ENCODE results near the gene CELA3A.
"Not testable (repeated sequence)": the region's sequence is repeated elsewhere in the genome, so short reads cannot be mapped to it uniquely, and the experiment has no call there.

Gene CELA3A

GRCh38 chr1:22006736-22007135, 5.3 kb downstream of the CELA3A start:
- not testable (repeated sequence) for H3F3A ChIP-seq (ENCODE audit: insufficient read depth); H3K9me2 ChIP-seq (replicated peaks; ENCODE audit: insufficient read depth, low read length); H3K79me2 ChIP-seq (ENCODE audit: insufficient read depth, low read length); H4K20me1 ChIP-seq (ENCODE audit: low read depth, low read length); H3K4me2 ChIP-seq (ENCODE audit: low read depth, low read length, poor library complexity, severe bottlenecking); H3K27me3 ChIP-seq (ENCODE audit: low read length); H2AFZ ChIP-seq (ENCODE audit: low read depth, low read length, severe bottlenecking); H3K9me3 ChIP-seq (ENCODE audit: insufficient read depth, low read length); H3K36me3 ChIP-seq (ENCODE audit: low read length); H3K4me3 ChIP-seq (ENCODE audit: insufficient read depth, low read length, poor library complexity, severe bottlenecking); H3K9ac ChIP-seq (ENCODE audit: low read length); H3K27ac ChIP-seq (ENCODE audit: low read depth, low read length)

DNA sequence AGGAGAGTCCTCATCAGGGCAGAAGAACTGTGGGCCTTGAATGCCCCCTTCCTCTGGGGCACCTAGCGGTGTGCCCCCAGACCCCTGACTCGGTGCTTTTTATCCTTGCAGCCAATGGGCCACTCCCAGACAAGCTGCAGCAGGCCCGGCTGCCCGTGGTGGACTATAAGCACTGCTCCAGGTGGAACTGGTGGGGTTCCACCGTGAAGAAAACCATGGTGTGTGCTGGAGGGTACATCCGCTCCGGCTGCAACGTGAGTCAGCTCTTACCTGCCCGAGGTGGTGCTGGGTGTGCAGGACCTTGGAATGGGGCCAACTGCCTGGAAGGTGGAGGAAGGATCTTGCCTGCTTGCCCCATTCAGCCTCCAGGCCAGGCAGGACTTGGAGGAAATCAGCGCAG, 5.8 kb downstream of the CELA3A start:
- H4K20me1 ChIP-seq (ENCODE audit: low read depth, low read length) = not testable (repeated sequence)

GRCh38 chr1:22009566-22009965, 8.1 kb downstream of the CELA3A start:
- H3K9me3 ChIP-seq (ENCODE audit: insufficient read depth, low read length) = not testable (repeated sequence)

More for the DNA sequence above, 5.8 kb downstream of the CELA3A start:
- H3K9me2 ChIP-seq (replicated peaks; ENCODE audit: insufficient read depth, low read length); H3K9me3 ChIP-seq (ENCODE audit: insufficient read depth, low read length); H3F3A ChIP-seq (ENCODE audit: insufficient read depth); H3K27ac ChIP-seq (ENCODE audit: low read depth, low read length); H3K4me2 ChIP-seq (ENCODE audit: low read depth, low read length, poor library complexity, severe bottlenecking); H3K79me2 ChIP-seq (ENCODE audit: insufficient read depth, low read length); H3K9ac ChIP-seq (ENCODE audit: low read length); H3K36me3 ChIP-seq (ENCODE audit: low read length); H2AFZ ChIP-seq (ENCODE audit: low read depth, low read length, severe bottlenecking); H3K4me3 ChIP-seq (ENCODE audit: insufficient read depth, low read length, poor library complexity, severe bottlenecking); H3K27me3 ChIP-seq (ENCODE audit: low read length): not testable (repeated sequence)

DNA sequence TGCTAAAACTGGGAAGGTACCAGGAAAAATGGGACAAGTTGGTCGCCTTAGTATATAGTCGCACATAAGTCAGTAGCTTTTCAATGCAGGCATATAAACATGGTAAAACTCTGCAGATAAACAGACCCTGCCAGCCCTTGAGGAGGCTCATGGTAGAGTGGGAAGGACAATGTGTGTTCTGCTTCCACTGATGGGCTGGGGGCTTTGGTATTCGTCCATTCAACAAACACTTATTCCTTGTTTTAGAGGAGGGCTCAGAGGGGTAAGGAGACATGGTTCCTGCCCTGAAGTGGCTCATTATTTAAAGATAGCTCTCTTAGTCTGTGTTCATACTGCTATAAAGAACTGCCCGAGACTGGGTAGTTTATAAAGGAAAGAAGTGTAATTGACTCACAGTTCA, 11.3 kb downstream of the CELA3A start:
- H3K27ac ChIP-seq (ENCODE audit: low read depth, low read length); H3K9me3 ChIP-seq (ENCODE audit: insufficient read depth, low read length); H3K4me3 ChIP-seq (ENCODE audit: insufficient read depth, low read length, poor library complexity, severe bottlenecking); H4K20me1 ChIP-seq (ENCODE audit: low read depth, low read length); H3K36me3 ChIP-seq (ENCODE audit: low read length); H3F3A ChIP-seq (ENCODE audit: insufficient read depth); H3K27me3 ChIP-seq (ENCODE audit: low read length); H3K9me2 ChIP-seq (replicated peaks; ENCODE audit: insufficient read depth, low read length); H2AFZ ChIP-seq (ENCODE audit: low read depth, low read length, severe bottlenecking); H3K9ac ChIP-seq (ENCODE audit: low read length); H3K4me2 ChIP-seq (ENCODE audit: low read depth, low read length, poor library complexity, severe bottlenecking); H3K79me2 ChIP-seq (ENCODE audit: insufficient read depth, low read length): not testable (repeated sequence)

More at GRCh38 chr1:22009566-22009965, 8.1 kb downstream of the CELA3A start:
- not testable (repeated sequence) for H3K27ac ChIP-seq (ENCODE audit: low read depth, low read length); H3K27me3 ChIP-seq (ENCODE audit: low read length); H2AFZ ChIP-seq (ENCODE audit: low read depth, low read length, severe bottlenecking); H3K9ac ChIP-seq (ENCODE audit: low read length); H4K20me1 ChIP-seq (ENCODE audit: low read depth, low read length); H3K36me3 ChIP-seq (ENCODE audit: low read length); H3K79me2 ChIP-seq (ENCODE audit: insufficient read depth, low read length); H3K4me2 ChIP-seq (ENCODE audit: low read depth, low read length, poor library complexity, severe bottlenecking); H3F3A ChIP-seq (ENCODE audit: insufficient read depth); H3K9me2 ChIP-seq (replicated peaks; ENCODE audit: insufficient read depth, low read length); H3K4me3 ChIP-seq (ENCODE audit: insufficient read depth, low read length, poor library complexity, severe bottlenecking)

DNA sequence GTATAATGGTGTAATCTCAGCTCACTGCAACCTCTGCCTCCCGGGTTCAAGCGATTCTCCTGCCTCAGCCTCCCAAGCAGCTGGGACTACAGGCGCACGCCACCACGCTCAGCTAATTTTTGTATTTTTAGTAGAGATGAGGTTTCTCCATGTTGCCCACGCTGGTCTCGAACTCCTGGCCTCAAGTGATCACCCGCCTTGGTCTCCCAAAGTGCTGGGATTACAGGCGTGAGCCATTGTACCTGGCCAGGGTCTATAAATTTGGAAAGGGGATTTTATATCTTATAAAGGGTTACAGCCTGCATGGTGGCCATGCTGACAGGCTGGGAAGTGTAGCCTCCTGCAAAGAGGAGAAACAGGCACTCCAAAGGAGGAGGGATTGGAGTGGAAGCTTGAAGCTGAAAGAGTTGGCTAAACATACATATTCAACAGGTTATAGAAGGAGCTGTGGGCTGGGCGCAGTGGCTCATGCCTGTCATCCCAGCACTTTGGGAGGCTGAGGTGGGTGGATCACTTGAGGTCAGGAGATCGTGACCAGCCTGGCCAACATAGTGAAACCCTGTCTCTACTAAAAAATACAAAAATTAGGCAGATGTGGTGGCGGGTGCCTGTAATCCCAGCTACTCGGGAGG, 13.2 kb downstream of the CELA3A start:
- H3K9me2 ChIP-seq (replicated peaks; ENCODE audit: insufficient read depth, low read length); H3K4me3 ChIP-seq (ENCODE audit: insufficient read depth, low read length, poor library complexity, severe bottlenecking); H3K36me3 ChIP-seq (ENCODE audit: low read length); H3K27ac ChIP-seq (ENCODE audit: low read depth, low read length); H3K79me2 ChIP-seq (ENCODE audit: insufficient read depth, low read length); H4K20me1 ChIP-seq (ENCODE audit: low read depth, low read length); H3K4me2 ChIP-seq (ENCODE audit: low read depth, low read length, poor library complexity, severe bottlenecking); H2AFZ ChIP-seq (ENCODE audit: low read depth, low read length, severe bottlenecking); H3F3A ChIP-seq (ENCODE audit: insufficient read depth); H3K9ac ChIP-seq (ENCODE audit: low read length); H3K27me3 ChIP-seq (ENCODE audit: low read length); H3K9me3 ChIP-seq (ENCODE audit: insufficient read depth, low read length): not testable (repeated sequence)
